A673 (cell line): ENCODE data around the gene ACACA. TPM values are rescaled to one million over a fixed set of nuclear protein-coding genes. Genes with fewer than 3 reads are reported as not detected.

Experiments
- BruUV-seq: library from RNA; stranded (reverse); fragments of 400-500 nt; replicated peaks from 2 replicates; lab custom pipeline; 2021; lab: Mats Ljungman, UMichigan
- CTCF ChIA-PET: fragments of 300-600 bp; sonication (Branson Sonifier 250); formaldehyde crosslinking; loops from one replicate; lab custom pipeline; 2022; ENCODE audit warnings: antibody characterized with exemption; lab: Charles Lee
- POLR2A ChIA-PET: fragments of 300-600 bp; sonication (Branson Sonifier 250); formaldehyde crosslinking; loops from one replicate; lab custom pipeline; 2022; ENCODE audit warnings: antibody characterized with exemption; ENCODE audit not compliant: low non-redundant PET; lab: Charles Lee
- DNase-seq: peaks from one replicate; pipeline ENCODE4 v3.0.0-alpha.2; 2015; ENCODE audit warnings: low spot score
- H3K27ac ChIP-seq: fragments of 200-600 bp; sonication (generic); 2 replicates; pipeline ENCODE4 v1.5.1; 2016; ENCODE audit warnings: mixed run types, low read depth, mild to moderate bottlenecking, mixed read lengths, antibody characterized with exemption, low read length; ENCODE audit not compliant: poor library complexity, severe bottlenecking
- H3K27me3 ChIP-seq: fragments of 200-600 bp; sonication (generic); replicated peaks from 2 replicates; pipeline ENCODE4 v1.6.1; 2017; ENCODE audit warnings: mixed run types, low read depth, mild to moderate bottlenecking, mixed read lengths, antibody characterized with exemption, low read length; ENCODE audit not compliant: insufficient read depth, poor library complexity
- H3K36me3 ChIP-seq: fragments of 200-600 bp; sonication (generic); 2 replicates; pipeline ENCODE4 v1.6.1; 2016; ENCODE audit warnings: mixed run types, mild to moderate bottlenecking, mixed read lengths, antibody characterized with exemption, low read length; ENCODE audit not compliant: insufficient read depth, poor library complexity, severe bottlenecking
- H3K4me1 ChIP-seq: fragments of 200-600 bp; sonication (generic); 2 replicates; pipeline ENCODE4 v1.6.1; 2017; ENCODE audit warnings: mixed run types, mild to moderate bottlenecking, mixed read lengths, antibody characterized with exemption, low read length; ENCODE audit not compliant: insufficient read depth, poor library complexity, severe bottlenecking
- H3K4me3 ChIP-seq: fragments of 200-600 bp; sonication (generic); 2 replicates; pipeline ENCODE4 v1.5.1; 2016; ENCODE audit warnings: low read depth, mixed run types, mild to moderate bottlenecking, mixed read lengths, low read length; ENCODE audit not compliant: poor library complexity, severe bottlenecking
- H3K9me3 ChIP-seq: fragments of 200-600 bp; sonication (generic); 2 replicates; pipeline ENCODE4 v1.6.1; 2016; ENCODE audit warnings: mixed run types, low read depth, mild to moderate bottlenecking, mixed read lengths, antibody characterized with exemption, low read length; ENCODE audit not compliant: poor library complexity, severe bottlenecking
- EZH2 ChIP-seq: fragments of 200-600 bp; sonication (generic); IDR thresholded peaks from 2 replicates; pipeline ENCODE4 v1.6.1; 2017; ENCODE audit warnings: borderline replicate concordance, low read depth, mild to moderate bottlenecking, mixed read lengths, antibody characterized with exemption, low read length; ENCODE audit not compliant: poor library complexity, severe bottlenecking
- intact Hi-C: fragments of 100-400 bp; cut with micrococcal nuclease; formaldehyde crosslinking; loops from one replicate; pipeline ENCODE4 v1.10.0; 2022; ENCODE audit not compliant: unreplicated experiment
- total RNA-seq: library from RNA; stranded (reverse); gene quantifications from 2 replicates; pipeline ENCODE4 v1.2.3, GENCODE V29; 2021
- TF ChIP-seq, protein P1 (sequence below): fragments of 300-800, 200-600 bp; sonication (generic); conservative IDR thresholded peaks from 2 replicates; pipeline ENCODE4 v1.5.1; 2017; ENCODE audit warnings: low read depth, mild to moderate bottlenecking, antibody characterized with exemption, low read length, moderate library complexity, mixed read lengths

ACACA gene
- total RNA-seq, 1 experiment from 2014 or later: 68.3 TPM

DNA sequence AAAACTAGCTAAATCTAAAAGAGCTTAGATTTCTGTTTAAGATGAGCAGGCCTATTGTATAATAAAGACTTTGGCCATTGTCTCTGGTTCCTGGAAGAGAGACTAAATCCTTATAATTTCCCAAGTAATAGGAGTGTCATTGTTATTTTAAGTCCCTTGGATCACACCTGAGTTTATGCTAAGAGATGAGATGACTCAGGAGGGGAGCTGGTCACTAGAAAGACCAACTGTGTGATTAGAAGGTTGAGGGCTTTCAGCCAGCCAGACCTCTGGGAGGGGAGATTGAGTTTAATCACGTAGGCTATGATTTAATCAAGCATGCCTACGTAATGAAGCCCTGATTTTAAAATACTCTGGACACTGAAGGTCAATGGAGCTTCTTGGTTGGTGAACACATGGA lies 187.8 kb downstream of the ACACA start:
- intact Hi-C loops: no loop called here
- no peak for TF ChIP-seq EZH2
- TF ChIP-seq, protein P1, sequence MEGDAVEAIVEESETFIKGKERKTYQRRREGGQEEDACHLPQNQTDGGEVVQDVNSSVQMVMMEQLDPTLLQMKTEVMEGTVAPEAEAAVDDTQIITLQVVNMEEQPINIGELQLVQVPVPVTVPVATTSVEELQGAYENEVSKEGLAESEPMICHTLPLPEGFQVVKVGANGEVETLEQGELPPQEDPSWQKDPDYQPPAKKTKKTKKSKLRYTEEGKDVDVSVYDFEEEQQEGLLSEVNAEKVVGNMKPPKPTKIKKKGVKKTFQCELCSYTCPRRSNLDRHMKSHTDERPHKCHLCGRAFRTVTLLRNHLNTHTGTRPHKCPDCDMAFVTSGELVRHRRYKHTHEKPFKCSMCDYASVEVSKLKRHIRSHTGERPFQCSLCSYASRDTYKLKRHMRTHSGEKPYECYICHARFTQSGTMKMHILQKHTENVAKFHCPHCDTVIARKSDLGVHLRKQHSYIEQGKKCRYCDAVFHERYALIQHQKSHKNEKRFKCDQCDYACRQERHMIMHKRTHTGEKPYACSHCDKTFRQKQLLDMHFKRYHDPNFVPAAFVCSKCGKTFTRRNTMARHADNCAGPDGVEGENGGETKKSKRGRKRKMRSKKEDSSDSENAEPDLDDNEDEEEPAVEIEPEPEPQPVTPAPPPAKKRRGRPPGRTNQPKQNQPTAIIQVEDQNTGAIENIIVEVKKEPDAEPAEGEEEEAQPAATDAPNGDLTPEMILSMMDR: no peak
- Histone ChIP-seq H3K4me3 (no peak overlapping the region), H3K36me3 (no peaks in the 10 kb centered on the region), H3K27ac (no peak overlapping the region), H3K27me3 (no peaks in the 10 kb centered on the region), H3K9me3 (no peaks in the 10 kb centered on the region), H3K4me1 (no peaks in the 10 kb centered on the region)
- DNase-seq: no peak
- ChIA-PET POLR2A (no interaction called here), CTCF (no interaction called here)
- BruUV-seq: no TSS peak

DNA sequence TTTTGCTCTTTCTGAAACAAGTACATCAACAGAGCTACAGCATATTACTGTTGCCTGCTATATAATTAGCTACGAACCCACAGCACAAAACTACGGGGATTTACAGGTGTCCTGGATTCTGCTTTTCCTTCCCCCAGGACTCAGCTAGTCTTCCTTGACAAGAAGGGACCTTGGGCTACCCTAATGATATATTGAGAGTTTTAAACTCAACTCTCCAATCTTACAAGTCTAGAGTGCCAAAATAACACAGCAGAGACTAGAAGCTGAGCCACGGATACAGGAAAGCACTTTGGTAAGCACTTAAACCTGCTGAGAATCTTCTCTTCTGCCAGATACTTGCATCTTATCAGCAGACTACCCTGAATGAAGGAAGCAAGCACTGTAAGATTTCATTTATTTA lies 192.2 kb downstream of the ACACA start:
- TF ChIP-seq, protein P1: no peak
- no peak for TF ChIP-seq EZH2
- BruUV-seq: no TSS peak
- Histone ChIP-seq H3K27ac (no peak overlapping the region), H3K27me3 (no peaks in the 10 kb centered on the region), H3K4me1 (no peaks in the 10 kb centered on the region), H3K36me3 (no peaks in the 10 kb centered on the region), H3K9me3 (no peaks in the 10 kb centered on the region), H3K4me3 (no peak overlapping the region)
- intact Hi-C loops: no loop called here
- POLR2A ChIA-PET: interaction anchor here (0.5 kb wide), 1 partner anchor 20 kb away, joined by 3 read pairs; no protein-coding TSS in a partner anchor
- no peak for DNase-seq
- CTCF ChIA-PET: no interaction called here

DNA sequence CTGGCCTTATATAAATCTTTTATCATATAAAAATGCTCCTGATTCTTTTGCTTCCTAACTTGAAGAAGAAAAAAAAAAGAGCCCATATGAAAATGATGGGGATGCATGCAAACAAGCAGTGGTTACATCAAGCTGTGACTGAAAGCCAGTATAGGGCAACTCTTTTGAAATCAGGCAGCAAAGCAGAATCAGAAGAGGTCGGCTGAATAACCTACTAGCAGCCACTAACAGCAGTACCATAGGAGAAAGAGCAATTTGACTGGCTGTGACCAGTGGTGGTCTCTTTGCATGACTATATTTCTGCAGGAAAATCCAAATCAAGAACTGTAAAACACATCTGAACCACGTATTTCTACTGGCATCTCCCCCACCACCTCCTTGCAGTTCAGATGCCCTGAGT lies 192.7 kb downstream of the ACACA start:
- CTCF ChIA-PET: no interaction called here
- TF ChIP-seq EZH2: no peak
- TF ChIP-seq, protein P1: no peak
- no TSS peak for BruUV-seq
- intact Hi-C loops: no loop called here
- H3K27me3 ChIP-seq: no peaks in the 10 kb centered on the region
- DNase-seq: no peak
- H3K9me3 ChIP-seq: no peaks in the 10 kb centered on the region
- POLR2A ChIA-PET: no interaction called here
- H3K4me1 ChIP-seq: no peaks in the 10 kb centered on the region
- no peaks in the 10 kb centered on the region for H3K36me3 ChIP-seq
- H3K27ac ChIP-seq: no peak overlapping the region
- no peak overlapping the region for H3K4me3 ChIP-seq
